ENCODE measurements around the gene KCP. TPM values are rescaled to one million over a fixed set of nuclear protein-coding genes. Genes with fewer than 3 reads are reported as not detected.

KCP gene
- polyA plus RNA-seq, 1 donor (not counting 4 experiments of a cell fraction or from before 2014, with no cell fraction given) = not detected

DNA sequence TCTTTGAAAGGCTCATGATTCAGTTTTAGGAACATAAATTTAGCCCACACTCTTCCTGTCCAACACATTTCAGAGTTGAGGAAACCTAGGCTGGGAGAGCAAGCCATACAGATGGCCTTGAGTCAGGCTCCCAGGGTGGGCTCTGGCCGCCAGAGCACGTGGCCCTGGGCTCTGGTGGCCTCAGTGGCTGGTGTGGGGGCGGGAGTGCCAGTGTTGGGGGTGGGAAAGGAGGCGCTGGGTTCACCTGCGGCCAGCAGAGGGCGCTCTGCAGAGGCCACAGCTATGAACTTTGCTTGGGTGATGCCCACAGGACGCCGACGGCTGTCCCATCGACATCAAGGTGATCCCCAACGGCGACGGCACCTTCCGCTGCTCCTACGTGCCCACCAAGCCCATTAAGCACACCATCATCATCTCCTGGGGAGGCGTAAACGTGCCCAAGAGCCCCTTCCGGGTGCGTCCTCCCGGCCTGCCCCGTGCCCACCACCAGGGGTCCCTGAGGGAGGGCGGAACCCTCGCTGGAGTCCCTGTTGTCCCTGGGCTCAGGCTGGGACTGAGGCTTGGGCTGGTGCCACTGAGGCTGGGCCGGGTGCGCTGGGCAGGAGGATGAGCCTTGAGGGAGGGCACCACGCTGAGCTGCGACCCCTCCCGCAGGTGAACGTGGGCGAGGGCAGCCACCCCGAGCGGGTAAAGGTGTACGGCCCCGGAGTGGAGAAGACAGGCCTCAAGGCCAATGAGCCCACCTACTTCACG, 68.4 kb downstream of the KCP start:
- Histone ChIP-seq H3K27me3 (ENCODE audit: control insufficient read depth, extremely low read depth, insufficient read depth, low read length) (no peaks in the 10 kb centered on the region), H3K4me2 (ENCODE audit: control insufficient read depth, extremely low read depth, insufficient read depth, low read depth, low read length) (no peak overlapping the region), H3K9me1 (ENCODE audit: control insufficient read depth, extremely low read depth, insufficient read depth, low read length) (no peaks in the 10 kb centered on the region), H3K79me2 (ENCODE audit: control insufficient read depth, insufficient read depth, low read length) (no peaks in the 10 kb centered on the region), H3K4me3 (ENCODE audit: control insufficient read depth in 2 of 3, extremely low read depth in 1 of 3, insufficient read depth in 2 of 3, low read depth in 1 of 3, low read length in 3 of 3) (no peak overlapping the region), H3K4me1 (ENCODE audit: control insufficient read depth, extremely low read depth, insufficient read depth, low read length) (no peaks in the 10 kb centered on the region), H2AFZ (ENCODE audit: control insufficient read depth, low read length) (no peak overlapping the region), H3K9me3 (ENCODE audit: control insufficient read depth, low read depth, low read length) (no peaks in the 10 kb centered on the region), H3K9ac (ENCODE audit: control insufficient read depth, extremely low read depth, insufficient read depth, low read length) (no peak overlapping the region), H3K27ac (ENCODE audit: control insufficient read depth, insufficient read depth, low read length) (no peak overlapping the region), H3K36me3 (ENCODE audit: control insufficient read depth in 2 of 2, extremely low read depth in 1 of 2, insufficient read depth in 2 of 2, low read length in 2 of 2) (no peaks in the 10 kb centered on the region), H4K20me1 (ENCODE audit: control insufficient read depth, extremely low read depth, insufficient read depth, low read length) (no peaks in the 10 kb centered on the region)
- DNase-seq (ENCODE audit: low read depth, low spot score) (no peak), FAIRE-seq (no peak)
- TF ChIP-seq, protein P1, sequence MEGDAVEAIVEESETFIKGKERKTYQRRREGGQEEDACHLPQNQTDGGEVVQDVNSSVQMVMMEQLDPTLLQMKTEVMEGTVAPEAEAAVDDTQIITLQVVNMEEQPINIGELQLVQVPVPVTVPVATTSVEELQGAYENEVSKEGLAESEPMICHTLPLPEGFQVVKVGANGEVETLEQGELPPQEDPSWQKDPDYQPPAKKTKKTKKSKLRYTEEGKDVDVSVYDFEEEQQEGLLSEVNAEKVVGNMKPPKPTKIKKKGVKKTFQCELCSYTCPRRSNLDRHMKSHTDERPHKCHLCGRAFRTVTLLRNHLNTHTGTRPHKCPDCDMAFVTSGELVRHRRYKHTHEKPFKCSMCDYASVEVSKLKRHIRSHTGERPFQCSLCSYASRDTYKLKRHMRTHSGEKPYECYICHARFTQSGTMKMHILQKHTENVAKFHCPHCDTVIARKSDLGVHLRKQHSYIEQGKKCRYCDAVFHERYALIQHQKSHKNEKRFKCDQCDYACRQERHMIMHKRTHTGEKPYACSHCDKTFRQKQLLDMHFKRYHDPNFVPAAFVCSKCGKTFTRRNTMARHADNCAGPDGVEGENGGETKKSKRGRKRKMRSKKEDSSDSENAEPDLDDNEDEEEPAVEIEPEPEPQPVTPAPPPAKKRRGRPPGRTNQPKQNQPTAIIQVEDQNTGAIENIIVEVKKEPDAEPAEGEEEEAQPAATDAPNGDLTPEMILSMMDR (optimal IDR thresholded peaks at IDR 0.05 in 1 of 3, IDR thresholded peaks at IDR 0.05 in 1 of 3, conservative IDR thresholded peaks at IDR 0.05 in 1 of 3; ENCODE audit: extremely low read depth in 1 of 3, insufficient read depth in 2 of 3, low read length in 3 of 3) = peak; percentile 46 to 91 (median 79)
- no peak for TF ChIP-seq EZH2 (IDR thresholded peaks at IDR 0.05; ENCODE audit: low read length)
- dilution Hi-C loops (cut with MboI; ENCODE audit: extremely low pct_ligation_motif_present, low sequenced_read_pairs) = no loop called here

DNA sequence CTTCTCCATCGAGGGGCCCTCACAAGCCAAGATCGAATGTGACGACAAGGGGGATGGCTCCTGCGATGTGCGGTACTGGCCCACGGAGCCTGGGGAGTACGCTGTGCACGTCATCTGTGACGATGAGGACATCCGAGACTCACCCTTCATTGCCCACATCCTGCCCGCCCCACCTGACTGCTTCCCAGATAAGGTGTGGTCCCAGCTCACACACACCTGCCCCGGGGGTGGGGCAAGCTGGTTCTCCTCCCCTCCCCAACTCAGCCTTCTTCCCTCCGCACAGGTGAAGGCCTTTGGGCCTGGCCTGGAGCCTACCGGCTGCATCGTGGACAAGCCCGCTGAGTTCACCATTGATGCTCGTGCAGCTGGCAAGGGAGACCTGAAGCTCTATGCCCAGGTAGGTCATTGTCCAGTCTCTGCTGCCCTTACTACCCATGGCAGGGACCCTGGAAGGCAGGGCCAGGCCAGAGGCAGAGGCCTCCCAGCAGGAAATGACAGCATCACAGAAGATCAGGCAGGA, 69.3 kb downstream of the KCP start:
- Histone ChIP-seq H3K9ac (ENCODE audit: control insufficient read depth, extremely low read depth, insufficient read depth, low read length) (no peak overlapping the region), H3K27me3 (ENCODE audit: control insufficient read depth, extremely low read depth, insufficient read depth, low read length) (no peaks in the 10 kb centered on the region), H2AFZ (ENCODE audit: control insufficient read depth, low read length) (no peak overlapping the region), H4K20me1 (ENCODE audit: control insufficient read depth, extremely low read depth, insufficient read depth, low read length) (no peaks in the 10 kb centered on the region), H3K4me3 (ENCODE audit: control insufficient read depth in 2 of 3, extremely low read depth in 1 of 3, insufficient read depth in 2 of 3, low read depth in 1 of 3, low read length in 3 of 3) (no peak overlapping the region), H3K79me2 (ENCODE audit: control insufficient read depth, insufficient read depth, low read length) (no peaks in the 10 kb centered on the region), H3K9me3 (ENCODE audit: control insufficient read depth, low read depth, low read length) (no peaks in the 10 kb centered on the region), H3K9me1 (ENCODE audit: control insufficient read depth, extremely low read depth, insufficient read depth, low read length) (no peaks in the 10 kb centered on the region), H3K4me2 (ENCODE audit: control insufficient read depth, extremely low read depth, insufficient read depth, low read depth, low read length) (no peak overlapping the region), H3K4me1 (ENCODE audit: control insufficient read depth, extremely low read depth, insufficient read depth, low read length) (no peaks in the 10 kb centered on the region), H3K36me3 (ENCODE audit: control insufficient read depth in 2 of 2, extremely low read depth in 1 of 2, insufficient read depth in 2 of 2, low read length in 2 of 2) (no peaks in the 10 kb centered on the region), H3K27ac (ENCODE audit: control insufficient read depth, insufficient read depth, low read length) (no peak overlapping the region)
- TF ChIP-seq, protein P1 (optimal IDR thresholded peaks at IDR 0.05 in 1 of 3, IDR thresholded peaks at IDR 0.05 in 1 of 3, conservative IDR thresholded peaks at IDR 0.05 in 1 of 3; ENCODE audit: extremely low read depth in 1 of 3, insufficient read depth in 2 of 3, low read length in 3 of 3) = no peak
- TF ChIP-seq EZH2 (IDR thresholded peaks at IDR 0.05; ENCODE audit: low read length) = no peak
- dilution Hi-C loops (cut with MboI; ENCODE audit: extremely low pct_ligation_motif_present, low sequenced_read_pairs) = no loop called here
- no peak for FAIRE-seq
- no peak for DNase-seq (ENCODE audit: low read depth, low spot score)

Data from keratinocyte (primary cell).